ENCODE data around the gene SIPA1. TPM values are rescaled to one million over a fixed set of nuclear protein-coding genes. Genes with fewer than 3 reads are reported as not detected.
"Not testable (repeated sequence)": the region's sequence is repeated elsewhere in the genome, so short reads cannot be mapped to it uniquely, and the experiment has no call there.

The SIPA1 gene
- total RNA-seq, 1 donor: 15.2 TPM

DNA sequence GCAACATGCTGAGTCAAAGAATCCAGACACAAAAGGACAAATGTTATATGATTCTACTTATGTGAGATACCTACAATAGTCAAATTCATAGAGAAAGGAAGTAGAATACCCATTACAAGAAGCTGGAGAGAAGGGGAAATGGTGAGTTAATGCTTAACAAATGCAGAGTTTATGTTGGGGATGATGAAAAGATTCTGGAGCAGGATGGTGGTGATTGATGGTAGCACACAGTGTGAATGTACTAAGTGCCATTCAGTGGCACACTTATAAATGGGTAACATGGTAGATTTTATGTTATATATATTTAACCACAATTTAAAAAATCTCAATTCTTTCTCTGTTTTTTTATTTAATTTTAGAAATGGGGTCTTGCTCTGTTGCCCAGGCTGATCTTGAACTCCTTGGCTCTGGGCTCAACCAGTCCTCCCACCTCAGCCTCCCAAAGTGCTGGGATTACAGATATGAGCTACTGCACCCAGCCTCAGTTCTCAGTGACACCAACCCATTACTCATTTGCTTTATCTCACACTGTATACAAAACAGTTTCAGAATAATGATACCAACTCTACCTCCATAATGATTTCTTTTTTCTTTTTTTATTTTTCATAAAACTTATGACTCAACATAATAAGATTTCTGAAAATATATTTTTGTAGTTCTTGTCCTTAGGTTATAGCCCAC is 34.4 kb downstream of the SIPA1 start:
- H3K4me2 ChIP-seq (ENCODE audit: insufficient read depth, low read length): no peak overlapping the region
- no peaks in the 10 kb centered on the region for H3K79me2 ChIP-seq (ENCODE audit: insufficient read depth, low read length)
- no peak for TF ChIP-seq CTCF (IDR thresholded peaks at IDR 0.05; ENCODE audit: extremely low read depth, low read depth, low read length)
- no peaks in the 10 kb centered on the region for H4K20me1 ChIP-seq (ENCODE audit: insufficient read depth, low read length)
- H3K27me3 ChIP-seq (ENCODE audit: insufficient read depth, low read length): peaks cover 3% of the 10 kb centered on the region
- H3K9me3 ChIP-seq (ENCODE audit: low read depth, low read length): no peaks in the 10 kb centered on the region
- H3K36me3 ChIP-seq (ENCODE audit: insufficient read depth, low read length): no peaks in the 10 kb centered on the region
- no peaks in the 10 kb centered on the region for H3K4me1 ChIP-seq (ENCODE audit: insufficient read depth, low read length)
- no peak overlapping the region for H2AFZ ChIP-seq (ENCODE audit: low read length)
- H3K4me3 ChIP-seq (ENCODE audit: insufficient read depth, low read length): no peak overlapping the region
- no peak overlapping the region for H3K27ac ChIP-seq (ENCODE audit: low read depth, low read length)
- peak; percentile 65 for DNase-seq (ENCODE audit: insufficient read length, low spot score, missing footprints)

DNA sequence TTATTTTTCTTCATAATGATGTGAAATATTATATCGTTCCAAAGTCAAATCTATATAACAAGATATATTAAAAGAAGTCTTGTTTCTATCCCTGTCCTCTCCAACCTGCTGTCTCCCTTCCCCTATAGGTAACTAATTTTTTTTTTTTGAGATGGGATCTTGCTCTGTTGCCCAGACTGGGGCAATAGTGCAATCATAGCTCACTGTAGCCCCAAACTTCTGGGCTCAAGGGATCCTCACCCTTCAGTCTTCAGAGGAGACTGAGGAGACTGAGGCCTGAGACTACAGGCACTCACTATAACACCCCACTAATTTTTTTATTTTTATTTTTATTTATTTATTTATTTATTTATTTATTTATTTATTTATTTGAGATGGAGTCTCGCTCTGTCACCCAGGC is 35.1 kb downstream of the SIPA1 start:
- Histone ChIP-seq H3K27ac (ENCODE audit: low read depth, low read length) (no peak overlapping the region), H4K20me1 (ENCODE audit: insufficient read depth, low read length) (no peaks in the 10 kb centered on the region), H2AFZ (ENCODE audit: low read length) (no peak overlapping the region), H3K79me2 (ENCODE audit: insufficient read depth, low read length) (no peaks in the 10 kb centered on the region), H3K4me2 (ENCODE audit: insufficient read depth, low read length) (no peak overlapping the region), H3K9me3 (ENCODE audit: low read depth, low read length) (no peaks in the 10 kb centered on the region), H3K27me3 (ENCODE audit: insufficient read depth, low read length) (peaks cover 3% of the 10 kb centered on the region), H3K36me3 (ENCODE audit: insufficient read depth, low read length) (no peaks in the 10 kb centered on the region), H3K4me3 (ENCODE audit: insufficient read depth, low read length) (no peak overlapping the region), H3K4me1 (ENCODE audit: insufficient read depth, low read length) (no peaks in the 10 kb centered on the region)
- TF ChIP-seq CTCF (IDR thresholded peaks at IDR 0.05; ENCODE audit: extremely low read depth, low read depth, low read length): no peak
- no peak for DNase-seq (ENCODE audit: insufficient read length, low spot score, missing footprints)

GRCh38 chr11:65680192-65680743 is 42.4 kb downstream of the SIPA1 start:
- no peak overlapping the region for H3K4me3 ChIP-seq (ENCODE audit: insufficient read depth, low read length)
- TF ChIP-seq CTCF (IDR thresholded peaks at IDR 0.05; ENCODE audit: extremely low read depth, low read depth, low read length): no peak
- no peak for DNase-seq (ENCODE audit: insufficient read length, low spot score, missing footprints)
- H2AFZ ChIP-seq (ENCODE audit: low read length): no peak overlapping the region
- no peaks in the 10 kb centered on the region for H4K20me1 ChIP-seq (ENCODE audit: insufficient read depth, low read length)
- H3K36me3 ChIP-seq (ENCODE audit: insufficient read depth, low read length): no peaks in the 10 kb centered on the region
- H3K27ac ChIP-seq (ENCODE audit: low read depth, low read length): no peak overlapping the region
- H3K79me2 ChIP-seq (ENCODE audit: insufficient read depth, low read length): no peaks in the 10 kb centered on the region
- no peaks in the 10 kb centered on the region for H3K9me3 ChIP-seq (ENCODE audit: low read depth, low read length)
- no peak overlapping the region for H3K4me2 ChIP-seq (ENCODE audit: insufficient read depth, low read length)
- H3K4me1 ChIP-seq (ENCODE audit: insufficient read depth, low read length): no peaks in the 10 kb centered on the region
- peaks cover 19% of the 10 kb centered on the region for H3K27me3 ChIP-seq (ENCODE audit: insufficient read depth, low read length)

- not testable (repeated sequence) for DNase-seq (ENCODE audit: insufficient read length, low spot score, missing footprints); H3K79me2 ChIP-seq (ENCODE audit: insufficient read depth, low read length); H3K36me3 ChIP-seq (ENCODE audit: insufficient read depth, low read length); H3K4me1 ChIP-seq (ENCODE audit: insufficient read depth, low read length); H2AFZ ChIP-seq (ENCODE audit: low read length); H3K27ac ChIP-seq (ENCODE audit: low read depth, low read length); H3K9me3 ChIP-seq (ENCODE audit: low read depth, low read length); H3K4me2 ChIP-seq (ENCODE audit: insufficient read depth, low read length); H3K4me3 ChIP-seq (ENCODE audit: insufficient read depth, low read length); H4K20me1 ChIP-seq (ENCODE audit: insufficient read depth, low read length)
- peaks cover 21% of the 10 kb centered on the region for H3K27me3 ChIP-seq (ENCODE audit: insufficient read depth, low read length)
Observed at GRCh38 chr11:65683480-65683879, 45.6 kb downstream of the SIPA1 start.

Measured in osteoblast (primary cell).